ENCODE results near the gene IGHMBP2. TPM values are rescaled to one million over a fixed set of nuclear protein-coding genes. Genes with fewer than 3 reads are reported as not detected.

The IGHMBP2 gene
- total and polyA plus RNA-seq, 8 donors: 16.9 to 30.4 (median 19.3) TPM

- TF ChIP-seq CTCF (IDR thresholded peaks at IDR 0.05): no peak
- Histone ChIP-seq H3K4me3 (no peak overlapping the region), H3K4me1 (peaks cover 0 to 9% of the 10 kb centered on the region in 2 donors), H3K27ac (no peak overlapping the region), H3K27me3 (no peaks in the 10 kb centered on the region), H3K36me3 (no peaks in the 10 kb centered on the region), H3K9me3 (no peaks in the 10 kb centered on the region)
- intact Hi-C loops (cut with DNase I): no loop called here
- ATAC-seq (no peak), DNase-seq (no peak)
These were observed 53.0 kb downstream of the IGHMBP2 start for GRCh38 chr11:68956547-68957254.

- Histone ChIP-seq H3K27me3 (no peaks in the 10 kb centered on the region), H3K9me3 (no peaks in the 10 kb centered on the region), H3K27ac (no peak overlapping the region), H3K4me1 (peaks cover 0 to 9% of the 10 kb centered on the region in 2 donors), H3K36me3 (no peaks in the 10 kb centered on the region), H3K4me3 (no peak overlapping the region)
- intact Hi-C loops (cut with DNase I): no loop called here
- TF ChIP-seq CTCF (IDR thresholded peaks at IDR 0.05): no peak
- ATAC-seq (no peak), DNase-seq (no peak)
These were observed 54.5 kb downstream of the IGHMBP2 start for GRCh38 chr11:68958211-68958610.

- TF ChIP-seq CTCF (IDR thresholded peaks at IDR 0.05): no peak
- no peak for ATAC-seq
- H3K4me1 ChIP-seq: peaks cover 0 to 9% of the 10 kb centered on the region in 2 donors
These were observed 56.0 kb downstream of the IGHMBP2 start for GRCh38 chr11:68959465-68960293.

GRCh38 chr11:68960294-68961071 lies 56.8 kb downstream of the IGHMBP2 start:
- no peaks in the 10 kb centered on the region for H3K27me3 ChIP-seq
- H3K27ac ChIP-seq: no peak overlapping the region
- ATAC-seq (no peak), DNase-seq (no peak)
- no peaks in the 10 kb centered on the region for H3K9me3 ChIP-seq
- no peaks in the 10 kb centered on the region for H3K36me3 ChIP-seq
- peaks cover 0 to 2% of the 10 kb centered on the region in 2 donors for H3K4me1 ChIP-seq
- intact Hi-C loops (cut with DNase I): no loop called here
- no peak for TF ChIP-seq CTCF (IDR thresholded peaks at IDR 0.05)
- no peak overlapping the region for H3K4me3 ChIP-seq

More at GRCh38 chr11:68959465-68960293, 56.0 kb downstream of the IGHMBP2 start:
- Histone ChIP-seq H3K4me3 (no peak overlapping the region), H3K36me3 (no peaks in the 10 kb centered on the region), H3K9me3 (no peaks in the 10 kb centered on the region), H3K27me3 (no peaks in the 10 kb centered on the region), H3K27ac (no peak overlapping the region)
- DNase-seq: no peak
- intact Hi-C loops (cut with DNase I): no loop called here
